Liver (tissue), 9 donors: ENCODE results near the gene SNX5. TPM values are rescaled to one million over a fixed set of nuclear protein-coding genes. Genes with fewer than 3 reads are reported as not detected.

Experiments
- DNase-seq: peaks from one replicate; pipeline ENCODE4 v3.0.0-alpha.2; 2017; ENCODE audit warnings: low spot score
- H3K27ac ChIP-seq, 2 donors: one replicate each; pipeline ENCODE4 v1.7.0; 2013; ENCODE audit warnings: inconsistent platforms in 2 of 2, low read length in 2 of 2, control low read depth in 1 of 2, low read depth in 1 of 2, mild to moderate bottlenecking in 1 of 2
- H3K27me3 ChIP-seq, 4 donors: one replicate each; pipeline versions ENCODE4 v1.6.1 to v1.7.0; 2013; ENCODE audit warnings: low read length in 3 of 4, inconsistent platforms in 1 of 4, mild to moderate bottlenecking in 1 of 4, moderate library complexity in 1 of 4; ENCODE audit not compliant: control insufficient read depth in 4 of 4, insufficient read depth in 4 of 4
- H3K36me3 ChIP-seq, 4 donors: one replicate each; pipeline versions ENCODE4 v1.6.1 to v1.7.0; 2013; ENCODE audit warnings: low read length in 3 of 4, mild to moderate bottlenecking in 3 of 4, low read depth in 1 of 4, moderate library complexity in 1 of 4; ENCODE audit not compliant: control insufficient read depth in 4 of 4, insufficient read depth in 3 of 4
- H3K4me1 ChIP-seq, 4 donors: one replicate each; pipeline versions ENCODE4 v1.6.1 to v1.7.0; 2013; ENCODE audit warnings: low read length in 3 of 4, mild to moderate bottlenecking in 3 of 4, moderate library complexity in 1 of 4; ENCODE audit not compliant: control insufficient read depth in 4 of 4, insufficient read depth in 4 of 4
- H3K4me3 ChIP-seq, 3 donors: one replicate each; pipeline versions ENCODE4 v1.6.1 to v1.7.0; 2013; ENCODE audit warnings: low read length in 3 of 3, control low read depth in 1 of 3, low read depth in 1 of 3, mild to moderate bottlenecking in 1 of 3
- H3K9ac ChIP-seq, 2 donors: one replicate each; pipeline ENCODE4 v1.7.0; 2013; ENCODE audit warnings: low read length in 2 of 2, mild to moderate bottlenecking in 2 of 2, moderate library complexity in 2 of 2, control low read depth in 1 of 2, low read depth in 1 of 2
- H3K9me3 ChIP-seq, 4 donors: one replicate each; pipeline versions ENCODE4 v1.6.1 to v1.7.0; 2013; ENCODE audit warnings: low read length in 3 of 4; ENCODE audit not compliant: control insufficient read depth in 4 of 4
- ATF3 ChIP-seq: IDR thresholded peaks from 2 replicates; pipeline ENCODE4 v1.6.1; 2016; ENCODE audit warnings: antibody characterized with exemption
- EGR1 ChIP-seq, 2 donors: IDR thresholded peaks; 2 replicates each; pipeline ENCODE4 v1.6.1; 2016 to 2018; ENCODE audit warnings: antibody characterized with exemption in 2 of 2, low read depth in 2 of 2
- FOXA1 ChIP-seq: IDR thresholded peaks from 2 replicates; pipeline ENCODE4 v1.6.1; 2016; ENCODE audit warnings: antibody characterized with exemption
- FOXA2 ChIP-seq: IDR thresholded peaks from 2 replicates; pipeline ENCODE4 v1.6.1; 2016; ENCODE audit warnings: antibody characterized with exemption
- GABPA ChIP-seq, 2 donors: IDR thresholded peaks in 1 of 2; conservative IDR thresholded peaks in 1 of 2; 2 replicates each; pipeline ENCODE4 v1.6.1; 2016; ENCODE audit warnings: antibody characterized with exemption in 2 of 2, mild to moderate bottlenecking in 1 of 2, moderate library complexity in 1 of 2
- HNF4A ChIP-seq, 2 donors: conservative IDR thresholded peaks; 2 replicates each; pipeline ENCODE4 v1.6.1; 2016; ENCODE audit warnings: antibody characterized with exemption in 2 of 2, mild to moderate bottlenecking in 2 of 2
- HNF4G ChIP-seq: IDR thresholded peaks from 2 replicates; pipeline ENCODE4 v1.6.1; 2016; ENCODE audit warnings: antibody characterized with exemption
- JUND ChIP-seq, 2 donors: IDR thresholded peaks; 2 replicates each; pipeline ENCODE4 v1.6.1; 2016; ENCODE audit warnings: antibody characterized with exemption in 2 of 2
- MAX ChIP-seq: IDR thresholded peaks from 2 replicates; pipeline ENCODE4 v1.6.1; 2016; ENCODE audit warnings: antibody characterized with exemption
- RAD21 ChIP-seq, 2 donors: IDR thresholded peaks; 2 replicates each; pipeline ENCODE4 v1.6.1; 2016; ENCODE audit warnings: antibody characterized with exemption in 2 of 2, mild to moderate bottlenecking in 2 of 2
- REST ChIP-seq: IDR thresholded peaks from 2 replicates; pipeline ENCODE4 v1.6.1; 2016; ENCODE audit warnings: antibody characterized with exemption, mild to moderate bottlenecking
- RXRA ChIP-seq, 2 donors: IDR thresholded peaks; 2 replicates each; pipeline ENCODE4 v1.6.1; 2017 to 2018; ENCODE audit warnings: antibody characterized with exemption in 2 of 2, mild to moderate bottlenecking in 1 of 2
- TAF1 ChIP-seq: conservative IDR thresholded peaks from 2 replicates; pipeline ENCODE4 v1.6.1; 2016; ENCODE audit warnings: antibody characterized with exemption, mild to moderate bottlenecking
- YY1 ChIP-seq: IDR thresholded peaks from 2 replicates; pipeline ENCODE4 v1.6.1; 2016; ENCODE audit warnings: antibody characterized with exemption, mild to moderate bottlenecking
- ZBTB33 ChIP-seq: IDR thresholded peaks from 2 replicates; pipeline ENCODE4 v1.6.1; 2016; ENCODE audit warnings: antibody characterized with exemption
- WGBS: extraction: QIAGEN DNeasy Blood & Tissue Kit; methylation state at CpG from one replicate; pipeline ENCODE4 v1.1.7; 2013; 5-methylcytosine and 5-hydroxymethylcytosine counted together
- polyA plus RNA-seq, 2 donors: library from polyadenylated mRNA; stranded (reverse) in 1 of 2; unstranded in 1 of 2; fragments of 200-250 nt in 1 of 2; fragments of >200 nt in 1 of 2; fragmentation: Nextera tagmentation in 1 of 2; extraction: Ambion mirVana in 1 of 2; gene quantifications; one replicate each; pipeline versions ENCODE4 v1.2.1 to v1.2.3, GENCODE V29; 2013 to 2015
- total RNA-seq, 2 donors: library from RNA; depleted of rRNA; stranded (reverse); fragments of >200 nt; gene quantifications; one replicate each; pipeline ENCODE4 v1.2.3, GENCODE V29; 2014
- donor health status: healthy.
- donor health status: healthy.
- donor health status: healthy.
- donor health status: healthy.
- donor health status: healthy.

The SNX5 gene
- total and polyA plus RNA-seq, 4 donors, result 32.8 to 77.8 (median 46.2) TPM

GRCh38 chr20:17895641-17896171 lies 72.9 kb downstream of the SNX5 start:
- peak overlapping the region in 1 of 3 donors; percentile 13 for H3K4me3 ChIP-seq
- H3K36me3 ChIP-seq, result no peaks in the 10 kb centered on the region
- TF ChIP-seq RAD21 (IDR thresholded peaks at IDR 0.05), result no peak
- no peak for TF ChIP-seq HNF4G
- no peak for TF ChIP-seq ATF3
- TF ChIP-seq EGR1 (IDR thresholded peaks at IDR 0.05; ENCODE audit: low read depth in 2 of 2), result no peak
- TF ChIP-seq ZBTB33, result no peak
- no peak for TF ChIP-seq RXRA (IDR thresholded peaks at IDR 0.05)
- no peak for TF ChIP-seq REST
- TF ChIP-seq YY1, result no peak
- TF ChIP-seq HNF4A (conservative IDR thresholded peaks at IDR 0.05), result no peak
- no peak for TF ChIP-seq FOXA1
- TF ChIP-seq TAF1, result no peak
- no peak for TF ChIP-seq GABPA (IDR thresholded peaks at IDR 0.05 in 1 of 2, conservative IDR thresholded peaks at IDR 0.05 in 1 of 2)
- no peaks in the 10 kb centered on the region for H3K9me3 ChIP-seq
- H3K27ac ChIP-seq, result peak overlapping the region; percentile 1 to 74
- WGBS, result 67% methylated on average over 17 of the region's 17 CpGs
- no peak overlapping the region for H3K9ac ChIP-seq
- H3K4me1 ChIP-seq, result peaks cover 2 to 36% (median 13%) of the 10 kb centered on the region in 4 donors
- DNase-seq, result no peak
- no peaks in the 10 kb centered on the region for H3K27me3 ChIP-seq

- Histone ChIP-seq H3K36me3 (no peaks in the 10 kb centered on the region), H3K9ac (no peak overlapping the region), H3K4me3 (no peak overlapping the region), H3K4me1 (peaks cover 2 to 41% (median 15%) of the 10 kb centered on the region in 4 donors), H3K9me3 (peaks cover 2 to 6% (median 3%) of the 10 kb centered on the region in 4 donors), H3K27me3 (no peaks in the 10 kb centered on the region), H3K27ac (no peak overlapping the region)
- DNase-seq, result no peak
- TF ChIP-seq JUND (IDR thresholded peaks at IDR 0.05) (no peak), GABPA (IDR thresholded peaks at IDR 0.05 in 1 of 2, conservative IDR thresholded peaks at IDR 0.05 in 1 of 2) (no peak), RAD21 (IDR thresholded peaks at IDR 0.05) (no peak), HNF4A (conservative IDR thresholded peaks at IDR 0.05) (no peak), MAX (no peak), FOXA2 (no peak), EGR1 (IDR thresholded peaks at IDR 0.05; ENCODE audit: low read depth in 2 of 2) (no peak), TAF1 (no peak), YY1 (no peak)
- 82% methylated on average over 3 of the region's 3 CpGs for WGBS
Measured at GRCh38 chr20:17893445-17893844, 75.1 kb downstream of the SNX5 start.
